HepG2 (cell line): ENCODE measurements around the gene NUDT22. TPM values are rescaled to one million over a fixed set of nuclear protein-coding genes. Genes with fewer than 3 reads are reported as not detected.

Source experiments
- FOSL1 ChIP-seq: sonication (generic); formaldehyde crosslinking; IDR thresholded peaks from 2 replicates; pipeline ENCODE4 v1.9.0; 2021; ENCODE audit warnings: missing genetic modification reagents, borderline replicate concordance
- HDAC1 ChIP-seq: sonication (generic); formaldehyde crosslinking; IDR thresholded peaks from 2 replicates; pipeline ENCODE4 v1.5.1; 2020; ENCODE audit warnings: mild to moderate bottlenecking, missing genetic modification reagents
- HMGA1 ChIP-seq: sonication (generic); formaldehyde crosslinking; conservative IDR thresholded peaks from 2 replicates; pipeline ENCODE4 v1.4.0; 2020; ENCODE audit warnings: missing genetic modification reagents
- KMT2A ChIP-seq: sonication (generic); formaldehyde crosslinking; IDR thresholded peaks from 2 replicates; pipeline ENCODE4 v1.4.0; 2020; ENCODE audit warnings: missing genetic modification reagents
- NFIC ChIP-seq: IDR thresholded peaks from 2 replicates; pipeline ENCODE4 v1.6.1; 2012; ENCODE audit warnings: mild to moderate bottlenecking, low read length, inconsistent platforms
- NR2C2 ChIP-seq: sonication (generic); formaldehyde crosslinking; IDR thresholded peaks from 2 replicates; pipeline ENCODE4 v1.4.0; 2020; ENCODE audit warnings: missing genetic modification reagents, mild to moderate bottlenecking, moderate library complexity, borderline replicate concordance
- POLR2AphosphoS5 ChIP-seq: IDR thresholded peaks from 2 replicates; pipeline ENCODE4 v1.6.1; 2012; ENCODE audit warnings: low read depth, low read length
- ZBTB20 ChIP-seq: sonication (generic); formaldehyde crosslinking; IDR thresholded peaks from 2 replicates; pipeline ENCODE4 v1.8.1; 2023; ENCODE audit warnings: missing genetic modification reagents, low read depth, mild to moderate bottlenecking, borderline replicate concordance
- ZFP36 ChIP-seq: fragments of 150-350 bp; IDR thresholded peaks from 2 replicates; pipeline ENCODE4 v1.6.1; 2018; ENCODE audit warnings: borderline replicate concordance, low read length, low read depth; ENCODE audit not compliant: partially characterized antibody
- ZKSCAN5 ChIP-seq: sonication (generic); formaldehyde crosslinking; IDR thresholded peaks from 2 replicates; pipeline ENCODE4 v1.5.1; 2020; ENCODE audit warnings: mild to moderate bottlenecking, missing genetic modification reagents
- ZNF619 ChIP-seq: sonication (generic); formaldehyde crosslinking; IDR thresholded peaks from 2 replicates; pipeline ENCODE4 v1.4.0; 2020; ENCODE audit warnings: mild to moderate bottlenecking, missing genetic modification reagents
- ZNF883 ChIP-seq: sonication (generic); formaldehyde crosslinking; IDR thresholded peaks from 2 replicates; pipeline ENCODE4 v1.5.1; 2020; ENCODE audit warnings: mild to moderate bottlenecking, missing genetic modification reagents; ENCODE audit errors: not compliant biosample characterization
- polyA plus RNA-seq, 8 experiments: library from polyadenylated mRNA; depleted of rRNA in 3 of 8; stranded (reverse) in 7 of 8; unstranded in 1 of 8; fragments of >200 nt; fragmentation: Illumina TruSeq in 4 of 8; extraction: Trizol in 4 of 8; gene quantifications; 2 replicates each; pipeline versions ENCODE4 v1.2.1 to v1.2.3, GENCODE V29; 2011 to 2016; ENCODE audit warnings: low read depth in 4 of 8, missing spikeins in 1 of 8, mixed read lengths in 1 of 8; ENCODE audit not compliant: insufficient read depth in 1 of 8
- total RNA-seq, 5 experiments: library from RNA; depleted of rRNA; stranded (reverse); fragments of >200 nt; fragmentation: Illumina TruSeq; extraction: Trizol; gene quantifications; 2 replicates each; pipeline ENCODE4 v1.2.3, GENCODE V29; 2016; ENCODE audit warnings: low read depth in 1 of 5
- TF ChIP-seq, protein P1 (sequence below): sonication (generic); formaldehyde crosslinking; IDR thresholded peaks from 2 replicates; pipeline ENCODE4 v1.4.0; 2020; ENCODE audit warnings: missing genetic modification reagents
- TF ChIP-seq, protein P2 (sequence below): sonication (generic); formaldehyde crosslinking; IDR thresholded peaks from 2 replicates; pipeline ENCODE4 v1.4.0; 2020; ENCODE audit warnings: missing genetic modification reagents, mild to moderate bottlenecking, borderline replicate concordance
- TF ChIP-seq, protein P3 (sequence below), 2 experiments: sonication (generic) in 1 of 2; formaldehyde crosslinking in 1 of 2; IDR thresholded peaks; 2 replicates each; pipeline versions ENCODE4 v1.4.0 to v1.6.1; 2018 to 2020; ENCODE audit warnings: missing genetic modification reagents in 2 of 2, borderline replicate concordance in 1 of 2, low read depth in 1 of 2, mild to moderate bottlenecking in 1 of 2, missing biosample characterization in 1 of 2

Gene NUDT22
- total and polyA plus RNA-seq, 2 of the 13 experiments (the other 11 are each of a cell fraction or from before 2014, with no cell fraction given), result 33.5 to 39.8 TPM

DNA sequence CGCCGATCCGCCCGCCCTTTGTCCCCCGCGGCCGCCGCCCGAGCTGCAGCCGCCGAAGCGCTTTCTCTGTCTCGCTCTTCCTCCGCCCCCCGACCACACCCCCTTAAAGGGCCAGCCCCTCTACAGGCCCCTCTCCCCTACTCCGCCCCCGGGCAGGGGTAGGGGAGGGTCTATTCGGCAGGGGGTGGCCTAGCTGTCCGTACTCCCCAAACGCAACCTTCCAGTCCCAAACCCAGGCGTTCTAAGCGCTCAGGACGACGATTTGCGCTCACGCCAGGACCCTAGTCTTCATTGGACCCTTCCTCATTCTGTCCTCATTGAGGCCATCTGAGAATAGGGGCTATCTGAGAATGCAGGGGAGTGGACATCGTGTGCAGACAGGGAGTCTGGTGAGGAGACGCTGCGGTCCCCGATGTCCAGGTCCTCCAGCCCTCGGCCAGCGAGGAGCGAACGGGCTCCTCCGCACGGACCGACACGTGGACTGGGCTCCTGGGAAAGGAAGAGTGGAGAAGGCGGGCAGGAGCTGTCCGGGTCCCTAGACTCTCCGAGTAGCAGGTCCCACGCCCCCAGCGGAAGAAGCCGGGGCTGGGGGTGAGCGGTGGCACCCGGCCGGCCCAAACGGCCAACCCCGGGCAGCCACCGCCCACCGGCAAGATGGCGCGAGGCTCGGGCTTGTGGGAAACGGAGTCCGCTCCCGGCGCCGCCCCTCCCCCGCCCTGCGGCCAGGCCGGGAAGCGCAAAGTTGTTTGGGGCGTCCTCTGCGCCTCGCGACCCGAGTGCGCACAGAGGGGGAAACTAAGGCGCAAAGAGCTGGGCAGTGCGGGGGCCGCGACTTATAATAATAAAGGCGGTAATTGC lies 21.0 kb downstream of the NUDT22 start, which contains the start of gene PPP1R14B (continued):
- TF ChIP-seq, protein P1, sequence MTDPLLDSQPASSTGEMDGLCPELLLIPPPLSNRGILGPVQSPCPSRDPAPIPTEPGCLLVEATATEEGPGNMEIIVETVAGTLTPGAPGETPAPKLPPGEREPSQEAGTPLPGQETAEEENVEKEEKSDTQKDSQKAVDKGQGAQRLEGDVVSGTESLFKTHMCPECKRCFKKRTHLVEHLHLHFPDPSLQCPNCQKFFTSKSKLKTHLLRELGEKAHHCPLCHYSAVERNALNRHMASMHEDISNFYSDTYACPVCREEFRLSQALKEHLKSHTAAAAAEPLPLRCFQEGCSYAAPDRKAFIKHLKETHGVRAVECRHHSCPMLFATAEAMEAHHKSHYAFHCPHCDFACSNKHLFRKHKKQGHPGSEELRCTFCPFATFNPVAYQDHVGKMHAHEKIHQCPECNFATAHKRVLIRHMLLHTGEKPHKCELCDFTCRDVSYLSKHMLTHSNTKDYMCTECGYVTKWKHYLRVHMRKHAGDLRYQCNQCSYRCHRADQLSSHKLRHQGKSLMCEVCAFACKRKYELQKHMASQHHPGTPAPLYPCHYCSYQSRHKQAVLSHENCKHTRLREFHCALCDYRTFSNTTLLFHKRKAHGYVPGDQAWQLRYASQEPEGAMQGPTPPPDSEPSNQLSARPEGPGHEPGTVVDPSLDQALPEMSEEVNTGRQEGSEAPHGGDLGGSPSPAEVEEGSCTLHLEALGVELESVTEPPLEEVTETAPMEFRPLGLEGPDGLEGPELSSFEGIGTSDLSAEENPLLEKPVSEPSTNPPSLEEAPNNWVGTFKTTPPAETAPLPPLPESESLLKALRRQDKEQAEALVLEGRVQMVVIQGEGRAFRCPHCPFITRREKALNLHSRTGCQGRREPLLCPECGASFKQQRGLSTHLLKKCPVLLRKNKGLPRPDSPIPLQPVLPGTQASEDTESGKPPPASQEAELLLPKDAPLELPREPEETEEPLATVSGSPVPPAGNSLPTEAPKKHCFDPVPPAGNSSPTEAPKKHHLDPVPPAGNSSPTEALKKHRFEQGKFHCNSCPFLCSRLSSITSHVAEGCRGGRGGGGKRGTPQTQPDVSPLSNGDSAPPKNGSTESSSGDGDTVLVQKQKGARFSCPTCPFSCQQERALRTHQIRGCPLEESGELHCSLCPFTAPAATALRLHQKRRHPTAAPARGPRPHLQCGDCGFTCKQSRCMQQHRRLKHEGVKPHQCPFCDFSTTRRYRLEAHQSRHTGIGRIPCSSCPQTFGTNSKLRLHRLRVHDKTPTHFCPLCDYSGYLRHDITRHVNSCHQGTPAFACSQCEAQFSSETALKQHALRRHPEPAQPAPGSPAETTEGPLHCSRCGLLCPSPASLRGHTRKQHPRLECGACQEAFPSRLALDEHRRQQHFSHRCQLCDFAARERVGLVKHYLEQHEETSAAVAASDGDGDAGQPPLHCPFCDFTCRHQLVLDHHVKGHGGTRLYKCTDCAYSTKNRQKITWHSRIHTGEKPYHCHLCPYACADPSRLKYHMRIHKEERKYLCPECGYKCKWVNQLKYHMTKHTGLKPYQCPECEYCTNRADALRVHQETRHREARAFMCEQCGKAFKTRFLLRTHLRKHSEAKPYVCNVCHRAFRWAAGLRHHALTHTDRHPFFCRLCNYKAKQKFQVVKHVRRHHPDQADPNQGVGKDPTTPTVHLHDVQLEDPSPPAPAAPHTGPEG (CRISPR knock-in tag), result no peak
- TF ChIP-seq ZFP36 (no peak), POLR2AphosphoS5 (peak; percentile 60), ZNF619 (0 out of 2 replicates have a peak, but pooled peaks have one; percentile 59), ZNF883 (CRISPR knock-in tag) (no peak), FOSL1 (no peak), HMGA1 (no peak), ZBTB20 (CRISPR knock-in tag) (peak; percentile 64; the same call in 1 of the 2 replicates), HDAC1 (CRISPR knock-in tag) (peak; percentile 56; the same call in 1 of the 2 replicates), NFIC (no peak), KMT2A (CRISPR knock-in tag) (no peak), NR2C2 (CRISPR knock-in tag) (peak; percentile 40; the same call in 1 of the 2 replicates), ZKSCAN5 (CRISPR knock-in tag) (no peak)
- TF ChIP-seq, protein P2, sequence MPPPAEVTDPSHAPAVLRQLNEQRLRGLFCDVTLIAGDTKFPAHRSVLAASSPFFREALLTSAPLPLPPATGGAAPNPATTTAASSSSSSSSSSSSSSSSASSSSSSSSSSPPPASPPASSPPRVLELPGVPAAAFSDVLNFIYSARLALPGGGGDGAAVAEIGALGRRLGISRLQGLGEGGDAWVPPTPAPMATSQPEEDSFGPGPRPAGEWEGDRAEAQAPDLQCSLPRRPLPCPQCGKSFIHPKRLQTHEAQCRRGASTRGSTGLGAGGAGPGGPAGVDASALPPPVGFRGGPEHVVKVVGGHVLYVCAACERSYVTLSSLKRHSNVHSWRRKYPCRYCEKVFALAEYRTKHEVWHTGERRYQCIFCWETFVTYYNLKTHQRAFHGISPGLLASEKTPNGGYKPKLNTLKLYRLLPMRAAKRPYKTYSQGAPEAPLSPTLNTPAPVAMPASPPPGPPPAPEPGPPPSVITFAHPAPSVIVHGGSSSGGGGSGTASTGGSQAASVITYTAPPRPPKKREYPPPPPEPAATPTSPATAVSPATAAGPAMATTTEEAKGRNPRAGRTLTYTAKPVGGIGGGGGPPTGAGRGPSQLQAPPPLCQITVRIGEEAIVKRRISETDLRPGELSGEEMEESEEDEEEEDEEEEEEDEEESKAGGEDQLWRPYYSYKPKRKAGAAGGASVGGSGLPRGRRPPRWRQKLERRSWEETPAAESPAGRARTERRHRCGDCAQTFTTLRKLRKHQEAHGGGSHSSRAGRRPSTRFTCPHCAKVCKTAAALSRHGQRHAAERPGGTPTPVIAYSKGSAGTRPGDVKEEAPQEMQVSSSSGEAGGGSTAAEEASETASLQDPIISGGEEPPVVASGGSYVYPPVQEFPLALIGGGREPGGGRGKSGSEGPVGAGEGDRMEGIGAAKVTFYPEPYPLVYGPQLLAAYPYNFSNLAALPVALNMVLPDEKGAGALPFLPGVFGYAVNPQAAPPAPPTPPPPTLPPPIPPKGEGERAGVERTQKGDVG, result 0 out of 2 replicates have a peak, but pooled peaks have one; percentile 15
- TF ChIP-seq, protein P3, sequence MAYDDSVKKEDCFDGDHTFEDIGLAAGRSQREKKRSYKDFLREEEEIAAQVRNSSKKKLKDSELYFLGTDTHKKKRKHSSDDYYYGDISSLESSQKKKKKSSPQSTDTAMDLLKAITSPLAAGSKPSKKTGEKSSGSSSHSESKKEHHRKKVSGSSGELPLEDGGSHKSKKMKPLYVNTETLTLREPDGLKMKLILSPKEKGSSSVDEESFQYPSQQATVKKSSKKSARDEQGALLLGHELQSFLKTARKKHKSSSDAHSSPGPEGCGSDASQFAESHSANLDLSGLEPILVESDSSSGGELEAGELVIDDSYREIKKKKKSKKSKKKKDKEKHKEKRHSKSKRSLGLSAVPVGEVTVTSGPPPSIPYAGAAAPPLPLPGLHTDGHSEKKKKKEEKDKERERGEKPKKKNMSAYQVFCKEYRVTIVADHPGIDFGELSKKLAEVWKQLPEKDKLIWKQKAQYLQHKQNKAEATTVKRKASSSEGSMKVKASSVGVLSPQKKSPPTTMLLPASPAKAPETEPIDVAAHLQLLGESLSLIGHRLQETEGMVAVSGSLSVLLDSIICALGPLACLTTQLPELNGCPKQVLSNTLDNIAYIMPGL (CRISPR knock-in tag; IDR thresholded peaks at IDR 0.05; ENCODE audit: borderline replicate concordance in 1 of 2, low read depth in 1 of 2), result peak; percentile 24 to 44; a peak in 2 of 4 replicates
